OCI-LY3 (cell line): ENCODE data around the gene NFE2.

Experiments
- EZH2phosphoT487 ChIP-seq: fragments of 200-600 bp; shearing (Covaris generic); IDR thresholded peaks from 2 replicates; pipeline ENCODE4 v1.6.1; 2018; ENCODE audit warnings: antibody characterized with exemption, mixed run types, low read depth
- TF ChIP-seq, protein P1 (sequence below): fragments of 200-600, 300-600 bp; sonication (generic); IDR thresholded peaks from 2 replicates; pipeline ENCODE4 v1.5.1; 2014; ENCODE audit warnings: antibody characterized with exemption, low read length, low read depth

DNA sequence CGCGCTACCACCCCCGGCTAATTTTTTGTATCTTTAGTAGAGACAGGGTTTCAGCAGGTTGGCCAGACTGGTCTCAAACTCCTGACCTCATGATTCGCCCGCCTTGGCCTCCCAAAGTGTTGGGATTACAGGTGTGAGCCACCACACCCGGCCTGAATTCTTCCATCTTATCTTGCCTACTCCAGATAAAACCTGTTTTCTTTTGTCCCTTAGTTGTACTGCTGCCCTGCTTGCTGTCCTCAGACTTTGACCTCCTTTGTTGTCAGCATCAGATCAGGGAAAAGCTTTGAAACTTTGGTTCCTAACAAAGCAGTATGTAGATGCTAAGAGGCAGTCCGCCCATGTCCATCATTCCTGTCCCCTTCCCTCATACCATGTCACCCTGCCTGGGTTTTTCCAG is 40.0 kb upstream of the NFE2 start:
- TF ChIP-seq, protein P1, sequence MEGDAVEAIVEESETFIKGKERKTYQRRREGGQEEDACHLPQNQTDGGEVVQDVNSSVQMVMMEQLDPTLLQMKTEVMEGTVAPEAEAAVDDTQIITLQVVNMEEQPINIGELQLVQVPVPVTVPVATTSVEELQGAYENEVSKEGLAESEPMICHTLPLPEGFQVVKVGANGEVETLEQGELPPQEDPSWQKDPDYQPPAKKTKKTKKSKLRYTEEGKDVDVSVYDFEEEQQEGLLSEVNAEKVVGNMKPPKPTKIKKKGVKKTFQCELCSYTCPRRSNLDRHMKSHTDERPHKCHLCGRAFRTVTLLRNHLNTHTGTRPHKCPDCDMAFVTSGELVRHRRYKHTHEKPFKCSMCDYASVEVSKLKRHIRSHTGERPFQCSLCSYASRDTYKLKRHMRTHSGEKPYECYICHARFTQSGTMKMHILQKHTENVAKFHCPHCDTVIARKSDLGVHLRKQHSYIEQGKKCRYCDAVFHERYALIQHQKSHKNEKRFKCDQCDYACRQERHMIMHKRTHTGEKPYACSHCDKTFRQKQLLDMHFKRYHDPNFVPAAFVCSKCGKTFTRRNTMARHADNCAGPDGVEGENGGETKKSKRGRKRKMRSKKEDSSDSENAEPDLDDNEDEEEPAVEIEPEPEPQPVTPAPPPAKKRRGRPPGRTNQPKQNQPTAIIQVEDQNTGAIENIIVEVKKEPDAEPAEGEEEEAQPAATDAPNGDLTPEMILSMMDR, result no peak
- TF ChIP-seq EZH2phosphoT487, result no peak
